Activated T-cell treated with anti-CD3 and anti-CD28 coated beads for 24 hours (primary cell): ENCODE data around the gene DUSP22.

ENCODE experiments used
- DNase-seq: peaks from one replicate; pipeline ENCODE4 v3.0.0-alpha.2; 2020; ENCODE audit warnings: low read depth

Gene DUSP22

GRCh38 chr6:380234-381218, 88.2 kb downstream of the DUSP22 start:
- DNase-seq = no peak

GRCh38 chr6:381742-382461, 89.6 kb downstream of the DUSP22 start:
- DNase-seq = no peak

- DNase-seq = no peak
These were observed 90.9 kb downstream of the DUSP22 start for GRCh38 chr6:382883-383810.

GRCh38 chr6:383856-384255, 91.6 kb downstream of the DUSP22 start:
- no peak for DNase-seq

- no peak for DNase-seq
These were observed 92.6 kb downstream of the DUSP22 start for GRCh38 chr6:384898-385297.

- no peak for DNase-seq
These were observed 93.3 kb downstream of the DUSP22 start for GRCh38 chr6:385614-386013.

- no peak for DNase-seq
These were observed 94.5 kb downstream of the DUSP22 start for GRCh38 chr6:386688-387266.

- DNase-seq = no peak
These were observed 95.0 kb downstream of the DUSP22 start for GRCh38 chr6:387293-387741.

GRCh38 chr6:388202-388903, 96.1 kb downstream of the DUSP22 start:
- DNase-seq = no peak

GRCh38 chr6:389143-389542, 96.9 kb downstream of the DUSP22 start:
- no peak for DNase-seq

- no peak for DNase-seq
These were observed 97.3 kb downstream of the DUSP22 start for GRCh38 chr6:389622-390021.

- DNase-seq = no peak
These were observed 98.7 kb downstream of the DUSP22 start for GRCh38 chr6:390914-391558.

GRCh38 chr6:391559-392440, 99.5 kb downstream of the DUSP22 start, which contains the start of gene IRF4:
IRF4 (plus strand) TSS chr6:391752; CDS start chr6:393153, 1,401 bp downstream.
- DNase-seq = peak; percentile 75

GRCh38 chr6:392441-393390, 100.4 kb downstream of the DUSP22 start:
- DNase-seq = no peak

- DNase-seq = no peak
These were observed 101.3 kb downstream of the DUSP22 start for GRCh38 chr6:393391-394221.

- no peak for DNase-seq
These were observed 102.5 kb downstream of the DUSP22 start for GRCh38 chr6:394641-395289.
